Measurements from ENCODE around the gene IGSF1. TPM values are rescaled to one million over a fixed set of nuclear protein-coding genes. Genes with fewer than 3 reads are reported as not detected.

IGSF1 gene, protein sequence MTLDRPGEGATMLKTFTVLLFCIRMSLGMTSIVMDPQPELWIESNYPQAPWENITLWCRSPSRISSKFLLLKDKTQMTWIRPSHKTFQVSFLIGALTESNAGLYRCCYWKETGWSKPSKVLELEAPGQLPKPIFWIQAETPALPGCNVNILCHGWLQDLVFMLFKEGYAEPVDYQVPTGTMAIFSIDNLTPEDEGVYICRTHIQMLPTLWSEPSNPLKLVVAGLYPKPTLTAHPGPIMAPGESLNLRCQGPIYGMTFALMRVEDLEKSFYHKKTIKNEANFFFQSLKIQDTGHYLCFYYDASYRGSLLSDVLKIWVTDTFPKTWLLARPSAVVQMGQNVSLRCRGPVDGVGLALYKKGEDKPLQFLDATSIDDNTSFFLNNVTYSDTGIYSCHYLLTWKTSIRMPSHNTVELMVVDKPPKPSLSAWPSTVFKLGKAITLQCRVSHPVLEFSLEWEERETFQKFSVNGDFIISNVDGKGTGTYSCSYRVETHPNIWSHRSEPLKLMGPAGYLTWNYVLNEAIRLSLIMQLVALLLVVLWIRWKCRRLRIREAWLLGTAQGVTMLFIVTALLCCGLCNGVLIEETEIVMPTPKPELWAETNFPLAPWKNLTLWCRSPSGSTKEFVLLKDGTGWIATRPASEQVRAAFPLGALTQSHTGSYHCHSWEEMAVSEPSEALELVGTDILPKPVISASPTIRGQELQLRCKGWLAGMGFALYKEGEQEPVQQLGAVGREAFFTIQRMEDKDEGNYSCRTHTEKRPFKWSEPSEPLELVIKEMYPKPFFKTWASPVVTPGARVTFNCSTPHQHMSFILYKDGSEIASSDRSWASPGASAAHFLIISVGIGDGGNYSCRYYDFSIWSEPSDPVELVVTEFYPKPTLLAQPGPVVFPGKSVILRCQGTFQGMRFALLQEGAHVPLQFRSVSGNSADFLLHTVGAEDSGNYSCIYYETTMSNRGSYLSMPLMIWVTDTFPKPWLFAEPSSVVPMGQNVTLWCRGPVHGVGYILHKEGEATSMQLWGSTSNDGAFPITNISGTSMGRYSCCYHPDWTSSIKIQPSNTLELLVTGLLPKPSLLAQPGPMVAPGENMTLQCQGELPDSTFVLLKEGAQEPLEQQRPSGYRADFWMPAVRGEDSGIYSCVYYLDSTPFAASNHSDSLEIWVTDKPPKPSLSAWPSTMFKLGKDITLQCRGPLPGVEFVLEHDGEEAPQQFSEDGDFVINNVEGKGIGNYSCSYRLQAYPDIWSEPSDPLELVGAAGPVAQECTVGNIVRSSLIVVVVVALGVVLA (N-terminal part only)
- not detected in 2 replicates for total RNA-seq (2014; rRNA removed; shearing (Covaris generic); ENCODE audit: low replicate concordance)

DNA sequence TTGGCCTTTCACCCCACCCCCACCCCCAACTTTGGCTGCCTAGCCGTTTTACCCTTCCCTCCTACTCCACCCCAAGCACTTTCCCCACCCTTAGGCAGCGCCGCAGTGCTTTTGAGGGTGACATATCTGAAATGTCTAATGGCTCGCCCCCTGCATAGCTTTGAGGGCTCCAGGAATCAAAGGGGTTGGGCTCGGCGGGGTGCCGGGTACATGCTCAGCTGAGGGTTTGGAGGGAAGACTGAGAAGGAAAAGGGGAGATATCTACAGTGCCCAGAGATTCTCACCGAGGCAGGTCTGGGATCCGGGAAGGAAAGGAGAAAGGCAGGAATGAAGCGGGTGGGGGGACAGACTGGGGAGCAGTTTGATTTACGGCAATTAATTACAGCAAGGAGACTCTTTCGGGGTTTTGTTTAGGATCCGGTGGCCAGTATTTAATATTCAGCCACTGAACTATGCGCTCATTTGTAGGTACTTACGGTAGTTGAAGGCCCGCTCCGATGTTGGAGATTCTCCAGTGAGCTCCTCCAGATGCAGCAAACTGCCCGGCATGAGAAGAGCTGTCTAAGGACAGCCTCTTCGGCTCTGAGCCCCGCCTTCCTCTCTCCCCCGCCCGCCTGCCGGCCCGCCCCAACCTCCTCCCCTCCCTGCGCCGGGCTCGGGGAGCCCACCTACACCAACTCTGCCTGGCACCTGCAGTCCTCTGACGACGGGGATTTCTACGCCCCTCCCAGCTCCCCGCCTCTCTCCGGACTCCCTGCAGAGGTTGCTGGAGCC lies at the start of gene IGSF1:
Gene IGSF1 (minus strand): TSS at position 569 of the 774 bp plus-strand sequence. CDS start 2,632 bp downstream, outside the sequence.
- H3K4me2 ChIP-seq (ENCODE audit: low read depth, low read length, poor library complexity, severe bottlenecking): no peak within 1 kb of the TSS
- no peaks in the 10 kb centered on the region for H3K27me3 ChIP-seq (ENCODE audit: low read length)
- no peak within 1 kb of the TSS for H3K4me3 ChIP-seq (ENCODE audit: low read length)
- no peak within 1 kb of the TSS for H3K9ac ChIP-seq (ENCODE audit: low read length)
- H2AFZ ChIP-seq (ENCODE audit: low read length): no peak within 1 kb of the TSS
- no peak for DNase-seq
- no peaks in the 10 kb centered on the region for H3K4me1 ChIP-seq (ENCODE audit: low read length)
- no peaks in the 10 kb centered on the region for H3K36me3 ChIP-seq (ENCODE audit: insufficient read depth, low read length)
- H3K9me3 ChIP-seq (ENCODE audit: low read length): no peaks in the 10 kb centered on the region
- H4K20me1 ChIP-seq (ENCODE audit: insufficient read depth, low read depth, low read length): no peaks in the 10 kb centered on the region
- H3K27ac ChIP-seq (ENCODE audit: low read length): no peak within 1 kb of the TSS
- H3K9me2 ChIP-seq (replicated peaks; ENCODE audit: insufficient read depth, low read length): no peaks in the 10 kb centered on the region
- H3K79me2 ChIP-seq (ENCODE audit: low read length): no peaks in the 10 kb centered on the region

- Histone ChIP-seq H3K79me2 (ENCODE audit: low read length) (no peaks in the 10 kb centered on the region), H4K20me1 (ENCODE audit: insufficient read depth, low read depth, low read length) (no peaks in the 10 kb centered on the region), H3K36me3 (ENCODE audit: insufficient read depth, low read length) (no peaks in the 10 kb centered on the region), H3K9me2 (replicated peaks; ENCODE audit: insufficient read depth, low read length) (0 out of 2 replicates have a peak, but pooled peaks cover 5% of the 10 kb centered on the region), H3K9ac (ENCODE audit: low read length) (no peak overlapping the region), H3K9me3 (ENCODE audit: low read length) (no peaks in the 10 kb centered on the region), H3K27ac (ENCODE audit: low read length) (no peak overlapping the region), H3K4me2 (ENCODE audit: low read depth, low read length, poor library complexity, severe bottlenecking) (no peak overlapping the region), H3K27me3 (ENCODE audit: low read length) (no peaks in the 10 kb centered on the region), H3K4me1 (ENCODE audit: low read length) (no peaks in the 10 kb centered on the region), H2AFZ (ENCODE audit: low read length) (no peak overlapping the region), H3K4me3 (ENCODE audit: low read length) (no peak overlapping the region)
- DNase-seq: no peak
Observed at GRCh38 chrX:131332331-131332730, 43.2 kb upstream of the IGSF1 start.

DNA sequence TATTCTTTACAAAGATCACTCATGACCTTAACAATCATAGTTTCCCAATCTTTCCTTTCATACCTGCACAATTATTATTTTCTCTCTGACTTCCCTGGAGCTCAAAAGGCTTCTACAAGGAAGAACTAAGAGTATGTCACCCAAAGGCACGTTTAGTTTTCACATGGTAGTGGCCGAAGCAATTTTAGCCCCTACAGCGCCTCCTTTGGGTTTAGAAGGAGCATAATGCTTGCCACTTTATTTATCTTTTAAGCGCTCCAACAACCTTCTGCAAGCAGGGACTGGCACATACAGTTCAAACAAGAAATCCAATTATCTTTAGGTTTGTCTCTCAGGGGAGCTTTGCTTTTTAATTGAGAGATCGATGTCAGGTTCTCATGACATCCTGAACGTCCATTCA lies 42.0 kb upstream of the IGSF1 start:
- no peaks in the 10 kb centered on the region for H3K27me3 ChIP-seq (ENCODE audit: low read length)

GRCh38 chrX:131330735-131331134 lies 41.6 kb upstream of the IGSF1 start:
- no peaks in the 10 kb centered on the region for H3K27me3 ChIP-seq (ENCODE audit: low read length)
- no peaks in the 10 kb centered on the region for H4K20me1 ChIP-seq (ENCODE audit: insufficient read depth, low read depth, low read length)
- no peaks in the 10 kb centered on the region for H3K9me3 ChIP-seq (ENCODE audit: low read length)
- no peak overlapping the region for H2AFZ ChIP-seq (ENCODE audit: low read length)
- no peak overlapping the region for H3K4me3 ChIP-seq (ENCODE audit: low read length)
- DNase-seq: no peak
- no peaks in the 10 kb centered on the region for H3K9me2 ChIP-seq (replicated peaks; ENCODE audit: insufficient read depth, low read length)
- no peak overlapping the region for H3K9ac ChIP-seq (ENCODE audit: low read length)
- H3K79me2 ChIP-seq (ENCODE audit: low read length): no peaks in the 10 kb centered on the region
- H3K4me1 ChIP-seq (ENCODE audit: low read length): no peaks in the 10 kb centered on the region
- H3K4me2 ChIP-seq (ENCODE audit: low read depth, low read length, poor library complexity, severe bottlenecking): no peak overlapping the region
- H3K27ac ChIP-seq (ENCODE audit: low read length): no peak overlapping the region
- no peaks in the 10 kb centered on the region for H3K36me3 ChIP-seq (ENCODE audit: insufficient read depth, low read length)

More for the DNA sequence above, 42.0 kb upstream of the IGSF1 start:
- Histone ChIP-seq H3K9ac (ENCODE audit: low read length) (no peak overlapping the region), H3K4me2 (ENCODE audit: low read depth, low read length, poor library complexity, severe bottlenecking) (no peak overlapping the region), H4K20me1 (ENCODE audit: insufficient read depth, low read depth, low read length) (no peaks in the 10 kb centered on the region), H3K27ac (ENCODE audit: low read length) (no peak overlapping the region), H3K9me3 (ENCODE audit: low read length) (no peaks in the 10 kb centered on the region), H3K9me2 (replicated peaks; ENCODE audit: insufficient read depth, low read length) (no peaks in the 10 kb centered on the region), H2AFZ (ENCODE audit: low read length) (no peak overlapping the region), H3K79me2 (ENCODE audit: low read length) (no peaks in the 10 kb centered on the region), H3K36me3 (ENCODE audit: insufficient read depth, low read length) (no peaks in the 10 kb centered on the region), H3K4me3 (ENCODE audit: low read length) (no peak overlapping the region), H3K4me1 (ENCODE audit: low read length) (no peaks in the 10 kb centered on the region)
- no peak for DNase-seq

DNA sequence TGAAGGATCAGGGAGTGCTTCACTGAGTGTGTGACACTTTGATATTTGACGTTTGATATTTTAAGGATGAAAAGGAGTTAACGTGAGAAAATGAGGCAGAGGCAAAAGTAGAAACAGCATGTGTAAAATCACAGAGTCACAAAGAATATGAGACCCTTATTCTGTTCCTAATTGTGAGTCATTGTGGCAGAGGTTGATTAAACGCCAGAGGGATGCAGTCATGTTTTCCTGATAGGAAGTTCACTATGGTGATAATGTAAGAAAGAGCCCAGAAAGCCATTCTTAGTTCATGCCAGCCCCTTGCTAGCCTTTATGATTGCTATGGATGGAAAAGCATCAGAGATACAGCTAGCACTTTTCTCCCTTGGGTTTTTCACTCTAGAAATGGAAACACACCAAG lies 33.5 kb upstream of the IGSF1 start:
- no peaks in the 10 kb centered on the region for H4K20me1 ChIP-seq (ENCODE audit: insufficient read depth, low read depth, low read length)
- H3K79me2 ChIP-seq (ENCODE audit: low read length): no peaks in the 10 kb centered on the region
- no peak overlapping the region for H3K27ac ChIP-seq (ENCODE audit: low read length)
- H2AFZ ChIP-seq (ENCODE audit: low read length): no peak overlapping the region
- no peak overlapping the region for H3K4me3 ChIP-seq (ENCODE audit: low read length)
- no peaks in the 10 kb centered on the region for H3K27me3 ChIP-seq (ENCODE audit: low read length)
- H3K9ac ChIP-seq (ENCODE audit: low read length): no peak overlapping the region
- H3K4me1 ChIP-seq (ENCODE audit: low read length): no peaks in the 10 kb centered on the region
- H3K4me2 ChIP-seq (ENCODE audit: low read depth, low read length, poor library complexity, severe bottlenecking): no peak overlapping the region
- no peaks in the 10 kb centered on the region for H3K36me3 ChIP-seq (ENCODE audit: insufficient read depth, low read length)
- no peaks in the 10 kb centered on the region for H3K9me2 ChIP-seq (replicated peaks; ENCODE audit: insufficient read depth, low read length)
- DNase-seq: no peak
- H3K9me3 ChIP-seq (ENCODE audit: low read length): no peaks in the 10 kb centered on the region

- H3K27ac ChIP-seq (ENCODE audit: low read length): no peak overlapping the region
- H3K4me1 ChIP-seq (ENCODE audit: low read length): no peaks in the 10 kb centered on the region
- no peaks in the 10 kb centered on the region for H3K9me3 ChIP-seq (ENCODE audit: low read length)
Observed at GRCh38 chrX:131317326-131317725, 28.2 kb upstream of the IGSF1 start.

DNA sequence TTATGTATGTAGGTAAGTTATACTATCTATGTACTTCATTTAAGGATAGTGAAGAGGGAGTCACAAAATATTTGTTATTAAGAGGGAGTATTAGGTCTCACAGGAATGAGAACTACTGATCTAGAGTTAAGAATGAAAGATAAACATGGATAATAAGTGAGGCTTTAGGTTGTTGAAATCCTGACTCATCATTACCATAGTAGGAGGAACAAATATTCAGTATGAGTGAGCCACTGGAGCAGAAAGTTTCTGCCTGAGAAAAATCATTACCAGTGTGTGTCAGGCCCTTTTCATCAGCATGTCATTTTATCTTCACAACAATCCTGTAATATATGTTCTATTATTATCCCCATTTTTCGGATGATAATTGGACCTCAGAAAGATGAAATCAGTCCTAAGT lies 27.2 kb upstream of the IGSF1 start:
- H3K27me3 ChIP-seq (ENCODE audit: low read length): no peaks in the 10 kb centered on the region
- H3K36me3 ChIP-seq (ENCODE audit: insufficient read depth, low read length): no peaks in the 10 kb centered on the region
- no peak overlapping the region for H2AFZ ChIP-seq (ENCODE audit: low read length)
- H3K4me1 ChIP-seq (ENCODE audit: low read length): no peaks in the 10 kb centered on the region
- H3K9me2 ChIP-seq (replicated peaks; ENCODE audit: insufficient read depth, low read length): no peaks in the 10 kb centered on the region; the same call in 1 of the 2 replicates
- DNase-seq: no peak
- no peak overlapping the region for H3K9ac ChIP-seq (ENCODE audit: low read length)
- H3K9me3 ChIP-seq (ENCODE audit: low read length): no peaks in the 10 kb centered on the region
- H3K4me3 ChIP-seq (ENCODE audit: low read length): no peak overlapping the region
- no peaks in the 10 kb centered on the region for H3K79me2 ChIP-seq (ENCODE audit: low read length)
- no peak overlapping the region for H3K27ac ChIP-seq (ENCODE audit: low read length)
- no peak overlapping the region for H3K4me2 ChIP-seq (ENCODE audit: low read depth, low read length, poor library complexity, severe bottlenecking)
- no peaks in the 10 kb centered on the region for H4K20me1 ChIP-seq (ENCODE audit: insufficient read depth, low read depth, low read length)

More at GRCh38 chrX:131317326-131317725, 28.2 kb upstream of the IGSF1 start:
- Histone ChIP-seq H4K20me1 (ENCODE audit: insufficient read depth, low read depth, low read length) (no peaks in the 10 kb centered on the region), H3K9ac (ENCODE audit: low read length) (no peak overlapping the region), H3K4me3 (ENCODE audit: low read length) (no peak overlapping the region), H2AFZ (ENCODE audit: low read length) (no peak overlapping the region), H3K9me2 (replicated peaks; ENCODE audit: insufficient read depth, low read length) (no peaks in the 10 kb centered on the region; the same call in 1 of the 2 replicates), H3K79me2 (ENCODE audit: low read length) (no peaks in the 10 kb centered on the region), H3K36me3 (ENCODE audit: insufficient read depth, low read length) (no peaks in the 10 kb centered on the region), H3K27me3 (ENCODE audit: low read length) (no peaks in the 10 kb centered on the region), H3K4me2 (ENCODE audit: low read depth, low read length, poor library complexity, severe bottlenecking) (no peak overlapping the region)
- DNase-seq: no peak
